GM18517 (cell line): ENCODE results near the gene MAST4.

Experiments
- ATAC-seq: cut with Tn5 transposase; IDR thresholded peaks from one replicate; pipeline ENCODE4 v1.9.1; 2021; ENCODE audit warnings: mild to moderate bottlenecking, moderate library complexity; ENCODE audit not compliant: unreplicated experiment

The MAST4 gene

DNA sequence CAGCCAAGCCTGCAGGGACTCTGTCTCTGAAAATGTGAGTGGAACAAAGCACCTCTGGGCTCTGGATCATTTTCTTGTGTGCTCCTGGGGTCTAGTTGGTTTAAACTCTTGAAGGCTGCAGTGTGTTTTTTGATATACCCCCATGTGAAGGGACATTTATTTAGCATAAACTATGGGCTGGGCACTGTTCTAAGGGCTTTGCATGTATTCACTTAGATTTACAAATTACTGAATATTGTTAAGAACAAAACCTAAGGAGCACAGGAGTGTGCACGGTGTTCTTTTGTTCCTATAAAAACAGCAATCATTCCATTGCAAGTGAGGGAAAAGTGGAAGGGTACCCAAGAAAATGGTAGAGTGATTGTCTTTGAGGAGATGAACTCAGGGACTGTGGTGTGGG lies 620.4 kb downstream of the MAST4 start:
- ATAC-seq = no peak
